Sigmoid colon (tissue), 7 donors: ENCODE results near the gene ONECUT3. TPM values are rescaled to one million over a fixed set of nuclear protein-coding genes. Genes with fewer than 3 reads are reported as not detected.

Experiments used
- DNase-seq: peaks from one replicate; pipeline ENCODE4 v3.0.0-alpha.2; 2019
- H3K27ac ChIP-seq, 4 donors: fragments of 200-600 bp; sonication (generic); one replicate each; pipeline ENCODE4 v1.5.1; 2016 to 2019; ENCODE audit warnings: mild to moderate bottlenecking in 1 of 4
- H3K27me3 ChIP-seq, 3 donors: fragments of 200-600 bp; sonication (generic); one replicate each; pipeline ENCODE4 v1.5.1; 2019; ENCODE audit warnings: mild to moderate bottlenecking in 1 of 3
- H3K36me3 ChIP-seq, 4 donors: fragments of 200-600 bp; sonication (generic); one replicate each; pipeline ENCODE4 v1.5.1; 2016 to 2019
- H3K4me1 ChIP-seq, 4 donors: fragments of 200-600 bp; sonication (generic); one replicate each; pipeline ENCODE4 v1.5.1; 2017 to 2019
- H3K4me3 ChIP-seq, 4 donors: fragments of 200-600 bp; sonication (generic); one replicate each; pipeline ENCODE4 v1.5.1; 2017 to 2019; ENCODE audit warnings: mild to moderate bottlenecking in 2 of 4, moderate library complexity in 1 of 4
- H3K9me3 ChIP-seq, 4 donors: fragments of 200-600 bp in 3 of 4; sonication (generic) in 3 of 4; one replicate each; pipeline versions ENCODE4 v1.5.1 to v1.6.1; 2013 to 2019
- CTCF ChIP-seq, 4 experiments: fragments of 450-650 bp in 3 of 4; fragments of 200-600 bp in 1 of 4; IDR thresholded peaks; one replicate each; pipeline ENCODE4 v1.5.1; 2016 to 2019; ENCODE audit warnings: antibody characterized with exemption in 4 of 4, mild to moderate bottlenecking in 3 of 4, moderate library complexity in 2 of 4
- EP300 ChIP-seq, 4 donors: sonication (generic); formaldehyde crosslinking; IDR thresholded peaks; one replicate each; pipeline ENCODE4 v1.6.1; 2017; ENCODE audit warnings: antibody characterized with exemption in 4 of 4
- POLR2A ChIP-seq, 2 donors: fragments of 450-650 bp; IDR thresholded peaks; one replicate each; pipeline ENCODE4 v1.6.1; 2016; ENCODE audit warnings: antibody characterized with exemption in 2 of 2, mild to moderate bottlenecking in 2 of 2, moderate library complexity in 2 of 2
- POLR2AphosphoS5 ChIP-seq, 4 donors: sonication (generic); formaldehyde crosslinking; IDR thresholded peaks; one replicate each; pipeline ENCODE4 v1.6.1; 2017; ENCODE audit warnings: antibody characterized with exemption in 4 of 4
- WGBS, 2 donors: extraction: QIAGEN DNeasy Blood & Tissue Kit; methylation state at CpG; one replicate each; pipeline ENCODE4 v1.1.7; 2013; 5-methylcytosine and 5-hydroxymethylcytosine counted together
- intact Hi-C: fragments of 100-400 bp; cut with DNase I; formaldehyde crosslinking; loops from one replicate; pipeline ENCODE4 v1.15.1; 2023
- polyA plus RNA-seq, 3 donors: library from polyadenylated mRNA; stranded (reverse); fragments of 200-250 nt; gene quantifications; one replicate each; pipeline ENCODE4 v1.2.3, GENCODE V29; 2013
- total RNA-seq, 4 donors: library from RNA; depleted of rRNA; stranded (reverse); fragments of >200 nt; gene quantifications; one replicate each; pipeline ENCODE4 v1.1.0, GENCODE V29; 2016
- donor health status: healthy with polysubstance abuse.
- donor health status: Bipolar disorder and iron deficiency.
- donor health status: healthy.

The ONECUT3 gene
- total and polyA plus RNA-seq, 7 donors = not detected

DNA sequence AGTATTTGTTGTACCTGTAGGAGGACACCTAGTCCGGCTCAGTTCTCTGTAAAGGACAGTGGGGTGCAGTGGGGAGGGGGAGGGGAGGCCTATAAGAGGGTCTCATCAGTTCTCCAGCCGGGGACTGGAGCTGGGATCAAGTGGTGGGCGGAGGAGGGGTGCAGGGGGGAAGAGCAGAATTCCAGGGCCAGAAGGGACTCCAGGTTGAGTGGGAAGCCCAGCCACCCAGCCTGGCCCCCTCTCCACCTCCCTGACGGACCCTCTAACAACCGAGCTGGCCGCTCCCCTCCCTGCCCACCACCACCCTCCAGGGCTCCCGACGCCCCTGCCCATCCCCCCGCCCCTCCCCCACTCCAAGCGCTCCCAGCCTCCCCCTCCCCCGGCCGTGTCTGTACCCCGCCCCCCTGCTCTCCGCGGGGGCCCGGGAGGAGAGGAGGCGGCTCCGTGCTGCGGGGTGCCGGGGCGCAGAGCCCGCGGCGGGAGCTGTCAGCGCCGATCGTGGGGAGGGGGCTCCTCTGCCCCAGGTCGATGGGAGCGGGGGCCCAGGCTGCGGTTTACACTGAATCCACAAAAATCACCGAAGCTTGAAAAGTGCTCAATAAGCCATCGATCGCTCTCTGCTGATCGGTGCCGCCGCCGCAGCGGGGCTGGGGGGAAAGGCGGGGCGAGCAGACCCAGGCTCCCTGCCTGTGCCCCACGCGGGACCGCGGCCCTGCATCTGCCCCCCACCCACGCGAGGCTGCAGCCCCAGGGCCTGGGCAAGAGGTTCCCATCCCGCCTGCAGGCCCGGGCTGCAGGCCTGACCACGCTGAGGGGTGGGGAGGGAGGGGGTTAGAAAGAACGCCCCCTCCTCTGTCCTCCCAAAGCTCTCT lies 34.6 kb upstream of the ONECUT3 start:
- no peak for DNase-seq
- TF ChIP-seq EP300 (IDR thresholded peaks at IDR 0.05) (no peak), CTCF (IDR thresholded peaks at IDR 0.05) (no peak), POLR2A (IDR thresholded peaks at IDR 0.05) (no peak), POLR2AphosphoS5 (IDR thresholded peaks at IDR 0.05) (no peak)
- no peak overlapping the region for H3K27ac ChIP-seq
- H3K4me1 ChIP-seq = peaks cover 0 to 5% (median 0%) of the 10 kb centered on the region in 4 donors
- H3K9me3 ChIP-seq = no peaks in the 10 kb centered on the region
- intact Hi-C loops = no loop called here
- H3K27me3 ChIP-seq = peaks cover 13 to 83% (median 41%) of the 10 kb centered on the region in 3 donors
- no peaks in the 10 kb centered on the region for H3K36me3 ChIP-seq
- H3K4me3 ChIP-seq = no peak overlapping the region
- WGBS, 2 donors = 6 to 11% methylated on average over 50 of the region's 50 CpGs

GRCh38 chr19:1719519-1719918 lies 33.8 kb upstream of the ONECUT3 start:
- TF ChIP-seq POLR2AphosphoS5 (IDR thresholded peaks at IDR 0.05) (no peak), EP300 (IDR thresholded peaks at IDR 0.05) (no peak), POLR2A (IDR thresholded peaks at IDR 0.05) (no peak), CTCF (IDR thresholded peaks at IDR 0.05) (no peak)
- Histone ChIP-seq H3K4me3 (no peak overlapping the region), H3K27ac (no peak overlapping the region), H3K9me3 (no peaks in the 10 kb centered on the region), H3K36me3 (no peaks in the 10 kb centered on the region), H3K4me1 (peaks cover 0 to 5% (median 0%) of the 10 kb centered on the region in 4 donors), H3K27me3 (peaks cover 13 to 80% (median 41%) of the 10 kb centered on the region in 3 donors)
- DNase-seq = no peak
- intact Hi-C loops = no loop called here
- WGBS, 2 donors = 72 to 83% methylated on average over 5 of the region's 5 CpGs

DNA sequence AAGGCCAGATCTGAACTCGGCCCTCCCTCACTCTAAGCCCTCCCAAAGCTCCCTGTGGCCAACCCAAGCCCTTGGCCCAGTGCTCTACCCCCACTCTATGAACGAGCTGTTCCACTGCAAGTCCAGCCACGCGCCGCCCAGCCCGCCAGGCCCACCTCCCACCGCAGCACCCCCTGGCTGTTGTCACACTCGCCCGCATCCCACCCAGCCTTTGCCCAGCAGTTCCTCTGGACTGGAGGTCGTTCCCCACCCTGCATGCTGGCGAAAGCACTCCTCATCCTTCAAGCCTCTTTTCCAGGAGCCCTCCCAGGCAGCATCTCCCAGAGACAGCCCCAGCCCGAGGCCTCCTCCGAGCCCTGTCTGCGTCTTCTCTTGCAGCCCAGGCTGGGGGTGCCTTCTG lies 33.1 kb upstream of the ONECUT3 start:
- Histone ChIP-seq H3K4me1 (peaks cover 0 to 8% (median under 1%) of the 10 kb centered on the region in 4 donors), H3K9me3 (no peaks in the 10 kb centered on the region), H3K27me3 (peaks cover 14 to 82% (median 45%) of the 10 kb centered on the region in 3 donors), H3K36me3 (no peaks in the 10 kb centered on the region), H3K4me3 (no peak overlapping the region), H3K27ac (no peak overlapping the region)
- DNase-seq = no peak
- WGBS, 2 donors = 43 to 48% methylated on average over 14 of the region's 14 CpGs
- no peak for TF ChIP-seq EP300 (IDR thresholded peaks at IDR 0.05)
- no peak for TF ChIP-seq CTCF (IDR thresholded peaks at IDR 0.05)
- TF ChIP-seq POLR2AphosphoS5 (IDR thresholded peaks at IDR 0.05) = no peak
- TF ChIP-seq POLR2A (IDR thresholded peaks at IDR 0.05) = no peak
- intact Hi-C loops = no loop called here

DNA sequence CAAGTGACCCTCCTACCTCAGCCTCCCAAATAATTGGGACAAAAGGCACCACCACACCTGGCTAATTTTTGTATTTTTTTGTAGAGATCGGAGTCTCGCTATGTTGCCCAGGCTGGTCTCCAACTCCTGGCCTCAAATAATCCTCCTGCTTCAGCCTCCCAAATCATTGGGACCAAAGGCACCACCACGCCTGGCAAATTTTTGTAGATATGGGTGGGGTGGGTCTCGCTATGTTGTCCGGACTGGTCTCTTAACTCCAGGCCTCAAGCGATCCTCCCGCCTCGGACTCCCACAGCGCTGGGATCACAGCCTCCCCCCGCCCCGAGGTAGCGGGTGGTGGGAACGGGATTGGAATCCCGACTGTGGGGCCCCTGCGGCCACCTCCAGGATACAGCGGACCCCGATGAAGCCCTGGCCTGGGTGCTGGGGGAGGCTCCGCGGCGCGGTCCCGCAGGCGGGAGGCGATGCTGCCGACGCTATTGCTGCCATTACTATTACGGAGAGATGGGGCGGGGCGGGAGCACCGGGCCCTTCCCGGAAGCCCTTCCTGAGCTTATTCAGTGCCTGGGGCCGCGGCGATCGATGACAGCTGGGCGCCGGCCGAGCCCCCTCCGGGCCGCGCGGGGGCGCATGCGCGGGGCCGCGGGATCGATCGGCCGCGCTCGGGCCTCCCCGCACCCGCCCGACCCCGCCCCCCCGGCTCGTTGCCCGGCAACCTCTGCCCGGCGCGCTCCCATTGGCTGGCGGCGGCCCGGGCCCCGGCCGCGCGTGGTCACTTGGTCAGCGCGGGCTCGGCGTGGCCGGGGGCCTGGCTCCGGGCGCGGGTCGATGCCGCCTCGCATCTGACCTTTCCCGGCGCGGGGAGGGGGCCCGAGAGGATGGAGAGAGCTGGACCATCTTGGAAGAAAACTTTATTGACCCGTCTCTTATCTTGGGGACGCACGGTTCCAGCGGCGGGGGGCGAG lies 27.9 kb upstream of the ONECUT3 start:
- Histone ChIP-seq H3K27ac (no peak overlapping the region), H3K27me3 (peaks cover 21 to 81% (median 49%) of the 10 kb centered on the region in 3 donors), H3K4me3 (peak overlapping the region in 3 of 4 donors; percentile 29 to 51 (median 50)), H3K36me3 (no peaks in the 10 kb centered on the region), H3K9me3 (no peaks in the 10 kb centered on the region), H3K4me1 (peaks cover 0 to 12% (median 11%) of the 10 kb centered on the region in 4 donors)
- no peak for DNase-seq
- TF ChIP-seq EP300 (IDR thresholded peaks at IDR 0.05) (no peak), CTCF (IDR thresholded peaks at IDR 0.05) (no peak), POLR2AphosphoS5 (IDR thresholded peaks at IDR 0.05) (no peak), POLR2A (IDR thresholded peaks at IDR 0.05) (no peak)
- intact Hi-C loops = no loop called here
- 9 to 10% methylated on average over 90 of the region's 90 CpGs for WGBS, 2 donors
